ENCODE measurements around the gene ADGRB3. TPM values are rescaled to one million over a fixed set of nuclear protein-coding genes. Genes with fewer than 3 reads are reported as not detected.

ADGRB3 gene
- total RNA-seq, 1 experiment from 2014 or later = 0.11 TPM

- POLR2A ChIA-PET (ENCODE audit: unreplicated experiment) = no interaction called here
- Histone ChIP-seq H3K79me2 (ENCODE audit: low read length) (no peaks in the 10 kb centered on the region), H3K27me3 (ENCODE audit: low read length) (no peaks in the 10 kb centered on the region), H3K36me3 (ENCODE audit: low read depth, low read length) (no peaks in the 10 kb centered on the region), H3K9me3 (ENCODE audit: low read length) (no peaks in the 10 kb centered on the region), H3K4me2 (ENCODE audit: low read length) (no peak overlapping the region), H2AFZ (ENCODE audit: low read length) (no peak overlapping the region), H4K20me1 (ENCODE audit: low read length) (no peaks in the 10 kb centered on the region), H3F3A (ENCODE audit: low read length, unreplicated experiment) (no peaks in the 10 kb centered on the region), H3K9me2 (replicated peaks; ENCODE audit: low read length) (no peaks in the 10 kb centered on the region), H3K27ac (ENCODE audit: low read length) (no peak overlapping the region), H3K4me3 (ENCODE audit: low read length) (no peak overlapping the region), H3K4me1 (ENCODE audit: insufficient read depth, low read length) (no peaks in the 10 kb centered on the region), H3K9ac (ENCODE audit: low read length) (no peak overlapping the region)
- no peak for TF ChIP-seq CTCF (conservative IDR thresholded peaks at IDR 0.05; ENCODE audit: low read depth, low read length)
- no peak for TF ChIP-seq EZH2phosphoT487 (IDR thresholded peaks at IDR 0.05; ENCODE audit: borderline replicate concordance, low read length)
- no peak for TF ChIP-seq EZH2 (IDR thresholded peaks at IDR 0.05; ENCODE audit: low read length, unreplicated experiment)
- ATAC-seq (0 out of 2 replicates have a peak, but pooled peaks have one; percentile 13), DNase-seq (no peak)
- CTCF ChIA-PET = no interaction called here
- intact Hi-C loops (cut with micrococcal nuclease) = no loop called here
- no TSS peak for BruUV-seq (replicated peaks)
These were observed 126.0 kb downstream of the ADGRB3 start for GRCh38 chr6:68760941-68761676.

- Histone ChIP-seq H3K79me2 (ENCODE audit: low read length) (no peaks in the 10 kb centered on the region), H3K36me3 (ENCODE audit: low read depth, low read length) (no peaks in the 10 kb centered on the region), H3K9me3 (ENCODE audit: low read length) (no peaks in the 10 kb centered on the region), H3K4me2 (ENCODE audit: low read length) (no peak overlapping the region), H3F3A (ENCODE audit: low read length, unreplicated experiment) (no peaks in the 10 kb centered on the region), H2AFZ (ENCODE audit: low read length) (no peak overlapping the region), H3K9ac (ENCODE audit: low read length) (no peak overlapping the region), H4K20me1 (ENCODE audit: low read length) (no peaks in the 10 kb centered on the region), H3K27ac (ENCODE audit: low read length) (no peak overlapping the region), H3K27me3 (ENCODE audit: low read length) (no peaks in the 10 kb centered on the region), H3K4me1 (ENCODE audit: insufficient read depth, low read length) (no peaks in the 10 kb centered on the region), H3K4me3 (ENCODE audit: low read length) (no peak overlapping the region), H3K9me2 (replicated peaks; ENCODE audit: low read length) (no peaks in the 10 kb centered on the region)
- ChIA-PET CTCF (no interaction called here), POLR2A (ENCODE audit: unreplicated experiment) (no interaction called here)
- BruUV-seq (replicated peaks) = no TSS peak
- ATAC-seq (no peak), DNase-seq (no peak)
- intact Hi-C loops (cut with micrococcal nuclease) = no loop called here
- TF ChIP-seq CTCF (conservative IDR thresholded peaks at IDR 0.05; ENCODE audit: low read depth, low read length) (no peak), EZH2phosphoT487 (IDR thresholded peaks at IDR 0.05; ENCODE audit: borderline replicate concordance, low read length) (no peak), EZH2 (IDR thresholded peaks at IDR 0.05; ENCODE audit: low read length, unreplicated experiment) (no peak)
These were observed 126.9 kb downstream of the ADGRB3 start for GRCh38 chr6:68761985-68762384.

GRCh38 chr6:68771426-68771825 lies 136.3 kb downstream of the ADGRB3 start:
- no peak overlapping the region for H3K4me3 ChIP-seq (ENCODE audit: low read length)
- ATAC-seq (no peak), DNase-seq (no peak)
- no peaks in the 10 kb centered on the region for H3K9me3 ChIP-seq (ENCODE audit: low read length)
- no peaks in the 10 kb centered on the region for H3K4me1 ChIP-seq (ENCODE audit: insufficient read depth, low read length)
- BruUV-seq (replicated peaks) = no TSS peak
- no peaks in the 10 kb centered on the region for H3K79me2 ChIP-seq (ENCODE audit: low read length)
- intact Hi-C loops (cut with micrococcal nuclease) = no loop called here
- H3K9ac ChIP-seq (ENCODE audit: low read length) = no peak overlapping the region
- CTCF ChIA-PET = no interaction called here
- H3F3A ChIP-seq (ENCODE audit: low read length, unreplicated experiment) = no peaks in the 10 kb centered on the region
- H3K27me3 ChIP-seq (ENCODE audit: low read length) = no peaks in the 10 kb centered on the region
- POLR2A ChIA-PET (ENCODE audit: unreplicated experiment) = no interaction called here
- TF ChIP-seq EZH2 (IDR thresholded peaks at IDR 0.05; ENCODE audit: low read length, unreplicated experiment) (no peak), CTCF (conservative IDR thresholded peaks at IDR 0.05; ENCODE audit: low read depth, low read length) (no peak)
- no peaks in the 10 kb centered on the region for H4K20me1 ChIP-seq (ENCODE audit: low read length)
- no peak overlapping the region for H2AFZ ChIP-seq (ENCODE audit: low read length)
- no peaks in the 10 kb centered on the region for H3K36me3 ChIP-seq (ENCODE audit: low read depth, low read length)
- no peaks in the 10 kb centered on the region for H3K9me2 ChIP-seq (replicated peaks; ENCODE audit: low read length)
- no peak overlapping the region for H3K27ac ChIP-seq (ENCODE audit: low read length)
- no peak overlapping the region for H3K4me2 ChIP-seq (ENCODE audit: low read length)
